SHP77 treated with DMSO at 0.1 percent for 48 hours (cell line): ENCODE results near the gene SOX8.
"Not testable (repeated sequence)": the region's sequence is repeated elsewhere in the genome, so short reads cannot be mapped to it uniquely, and the experiment has no call there.

Experiments
- DNase-seq: peaks from one replicate; lab custom pipeline; 2025; lab: John Stamatoyannopoulos, UW

SOX8 gene

GRCh38 chr16:981695-982144, at the start of gene SOX8:
SOX8 (plus strand) TSS chr16:981770; CDS start chr16:981923, 153 bp downstream.
- no peak for DNase-seq

DNA sequence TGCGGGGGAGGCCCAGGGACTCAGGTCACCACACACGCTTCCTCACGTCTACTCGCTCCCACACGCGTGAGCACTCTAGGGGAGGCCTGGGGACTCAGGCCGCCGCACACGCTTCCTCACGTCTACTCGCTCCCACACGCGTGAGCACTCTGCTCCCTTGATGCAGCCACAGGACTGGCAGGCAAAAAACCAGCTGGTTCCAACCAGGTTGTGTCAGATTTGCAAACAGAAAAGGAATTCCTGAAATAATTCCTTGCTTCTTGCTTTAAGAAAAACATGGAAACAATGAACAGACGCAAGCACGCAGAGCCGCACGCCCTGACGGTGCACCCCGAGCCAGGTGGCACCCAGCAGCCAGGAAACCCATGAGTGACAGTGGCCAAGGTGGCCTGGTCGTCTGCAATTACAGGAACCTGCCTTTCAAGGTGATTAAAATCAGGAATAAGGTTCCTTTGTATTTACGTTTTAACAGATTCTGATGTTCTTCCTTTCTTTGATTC, 48.7 kb upstream of the SOX8 start:
- no peak for DNase-seq

DNA sequence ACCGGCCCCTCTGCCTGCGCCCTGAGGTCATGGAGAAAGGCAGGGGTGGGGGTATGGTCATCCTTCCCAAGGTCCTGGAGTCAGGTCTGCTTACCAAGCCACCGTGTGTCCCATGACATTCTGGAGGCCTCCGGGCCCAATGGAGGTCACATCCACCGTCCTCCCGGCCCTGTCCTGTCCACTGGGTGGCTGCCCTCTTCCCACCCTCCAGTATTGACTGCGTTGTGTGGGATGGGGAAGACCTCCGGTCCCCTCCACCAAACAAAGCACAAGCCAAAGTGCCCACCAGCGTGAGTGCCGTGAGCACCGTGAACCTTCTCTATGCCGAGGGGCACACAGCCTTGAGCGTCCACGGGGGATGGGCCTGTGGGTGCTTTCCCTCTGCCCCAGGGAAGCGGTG, 48.0 kb upstream of the SOX8 start:
- no peak for DNase-seq

DNA sequence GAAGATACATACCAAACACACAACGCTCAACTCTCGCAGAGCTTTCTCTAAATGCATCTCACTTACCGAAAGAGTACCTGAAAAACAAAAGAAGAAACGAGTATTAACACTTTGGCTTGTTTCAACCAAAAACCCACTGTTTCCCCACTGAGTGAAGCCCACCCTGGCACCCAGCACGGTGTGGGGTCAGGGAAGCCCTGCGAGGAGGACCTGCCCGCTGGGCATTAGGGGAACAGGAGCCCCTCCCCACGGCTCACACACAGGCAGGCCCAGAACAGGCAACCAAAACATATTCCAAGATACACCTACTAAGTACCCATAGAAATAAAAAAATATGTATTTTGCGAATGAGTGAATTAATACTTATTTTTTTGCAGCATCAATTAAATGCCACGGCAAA, 47.4 kb upstream of the SOX8 start:
- no peak for DNase-seq

GRCh38 chr16:935684-936083, 45.9 kb upstream of the SOX8 start:
- no peak for DNase-seq

GRCh38 chr16:937311-937710, 44.3 kb upstream of the SOX8 start:
- no peak for DNase-seq

DNA sequence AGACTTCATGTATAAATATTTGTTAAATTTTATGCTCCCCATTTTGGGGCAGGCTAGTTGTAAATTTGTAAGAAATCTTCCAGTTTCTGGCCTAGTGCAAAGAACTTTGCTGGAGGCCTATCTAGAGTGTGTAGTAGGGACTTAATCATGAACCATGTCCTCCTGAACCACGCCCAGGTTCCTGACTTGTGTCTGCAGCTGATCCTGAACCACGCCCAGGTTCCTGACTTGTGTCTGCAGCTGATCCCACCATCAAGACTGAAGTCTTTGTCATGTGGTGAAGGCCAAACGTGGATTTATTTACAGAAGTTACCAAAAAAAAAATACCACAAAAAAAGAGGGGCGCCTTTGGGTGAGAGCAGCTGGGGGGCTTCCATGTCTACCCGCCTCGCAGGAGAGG, 43.8 kb upstream of the SOX8 start:
- no peak for DNase-seq

- DNase-seq, result no peak
These were observed 43.4 kb upstream of the SOX8 start for GRCh38 chr16:938136-938535.

GRCh38 chr16:938752-939151, 42.8 kb upstream of the SOX8 start:
- no peak for DNase-seq

- DNase-seq, result no peak
These were observed 42.3 kb upstream of the SOX8 start for GRCh38 chr16:939311-939710.

DNA sequence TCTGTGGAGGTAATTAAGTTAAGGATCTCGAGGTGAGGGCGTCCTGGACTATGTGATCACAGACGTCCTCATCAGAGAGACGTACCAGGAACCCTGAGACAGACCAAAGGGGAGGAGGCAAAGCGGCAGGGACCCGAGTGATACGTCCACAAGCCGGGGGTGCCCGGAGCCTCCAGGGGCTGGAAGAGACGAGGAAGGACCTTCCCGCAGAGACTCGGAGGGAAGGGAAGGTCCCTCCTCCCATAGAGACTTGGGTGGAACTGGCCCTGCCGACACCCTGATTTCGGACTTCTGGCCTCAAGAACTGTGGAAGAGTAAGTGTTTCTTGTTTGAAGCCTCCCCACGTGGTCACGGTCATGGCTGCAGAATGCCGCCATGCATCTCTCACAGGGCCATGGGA, 41.6 kb upstream of the SOX8 start:
- no peak for DNase-seq

GRCh38 chr16:942436-943060, 39.0 kb upstream of the SOX8 start:
- DNase-seq, result no peak

GRCh38 chr16:943971-944370, 37.6 kb upstream of the SOX8 start:
- no peak for DNase-seq

DNA sequence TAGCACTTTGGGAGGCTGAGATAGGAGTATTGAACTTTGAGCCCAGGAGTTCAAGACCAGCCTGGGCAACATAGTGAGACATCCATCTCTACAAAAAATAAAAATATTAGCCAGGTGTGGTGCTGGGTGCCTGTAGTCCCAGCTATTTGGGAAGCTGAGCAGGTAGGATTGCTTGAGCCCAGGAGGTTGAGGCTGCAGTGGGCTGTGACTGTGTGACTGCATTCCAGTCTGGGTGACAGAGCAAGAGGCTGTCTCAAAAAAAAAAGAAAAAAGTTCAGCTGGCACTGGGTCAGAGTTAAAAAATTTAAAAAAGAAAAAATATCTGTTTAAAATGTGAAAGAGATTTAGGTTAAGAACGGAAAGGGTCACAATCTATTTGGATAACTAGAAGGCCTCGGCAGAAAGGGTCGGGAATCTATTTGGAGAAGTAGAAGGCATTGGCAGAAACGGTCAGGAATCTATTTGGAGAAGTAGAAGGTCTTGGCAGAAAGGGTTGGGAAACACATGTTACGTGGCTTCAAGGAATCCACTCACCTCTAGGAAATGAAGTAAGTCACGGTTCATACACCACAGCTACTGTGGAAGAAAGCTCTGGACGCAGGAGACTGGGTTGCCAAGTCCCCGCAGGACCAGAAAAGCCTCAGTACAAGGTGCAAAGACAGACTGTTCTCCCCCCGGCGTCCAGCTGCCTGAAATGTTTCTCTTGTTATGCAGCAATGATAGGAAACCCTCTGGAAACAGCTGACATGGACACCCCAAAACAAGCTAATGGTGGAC, 36.1 kb upstream of the SOX8 start:
- no peak for DNase-seq

- no peak for DNase-seq
These were observed 35.5 kb upstream of the SOX8 start for GRCh38 chr16:946048-946395.

GRCh38 chr16:947255-947921, 34.2 kb upstream of the SOX8 start:
- DNase-seq, result no peak

DNA sequence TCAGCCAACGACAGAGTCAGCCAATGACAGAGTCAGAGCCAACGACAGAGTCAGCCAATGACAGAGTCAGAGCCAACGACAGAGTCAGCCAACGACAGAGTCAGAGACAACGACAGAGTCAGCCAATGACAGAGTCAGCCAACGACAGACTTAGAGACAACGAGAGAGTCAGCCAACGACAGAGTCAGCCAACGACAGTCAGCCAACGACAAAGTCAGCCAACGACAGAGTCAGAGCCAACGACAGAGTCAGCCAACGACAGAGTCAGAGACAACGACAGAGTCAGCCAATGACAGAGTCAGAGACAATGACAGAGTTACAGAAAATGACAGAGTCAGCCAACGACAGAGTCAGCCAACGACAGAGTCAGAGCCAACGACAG, 33.7 kb upstream of the SOX8 start:
- not testable (repeated sequence) for DNase-seq

DNA sequence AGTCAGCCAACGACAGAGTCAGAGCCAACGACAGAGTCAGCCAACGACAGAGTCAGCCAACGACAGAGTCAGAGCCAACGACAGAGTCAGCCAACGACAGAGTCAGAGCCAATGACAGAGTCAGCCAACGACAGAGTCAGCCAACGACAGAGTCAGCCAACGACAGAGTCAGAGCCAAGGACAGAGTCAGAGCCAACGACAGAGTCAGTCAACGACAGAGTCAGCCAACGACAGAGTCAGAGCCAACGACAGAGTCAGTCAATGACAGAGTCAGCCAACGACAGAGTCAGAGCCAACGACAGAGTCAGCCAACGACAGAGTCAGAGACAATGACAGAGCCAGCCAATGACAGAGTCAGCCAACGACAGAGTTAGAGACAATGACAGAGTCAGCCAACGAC, 32.8 kb upstream of the SOX8 start:
- not testable (repeated sequence) for DNase-seq

DNA sequence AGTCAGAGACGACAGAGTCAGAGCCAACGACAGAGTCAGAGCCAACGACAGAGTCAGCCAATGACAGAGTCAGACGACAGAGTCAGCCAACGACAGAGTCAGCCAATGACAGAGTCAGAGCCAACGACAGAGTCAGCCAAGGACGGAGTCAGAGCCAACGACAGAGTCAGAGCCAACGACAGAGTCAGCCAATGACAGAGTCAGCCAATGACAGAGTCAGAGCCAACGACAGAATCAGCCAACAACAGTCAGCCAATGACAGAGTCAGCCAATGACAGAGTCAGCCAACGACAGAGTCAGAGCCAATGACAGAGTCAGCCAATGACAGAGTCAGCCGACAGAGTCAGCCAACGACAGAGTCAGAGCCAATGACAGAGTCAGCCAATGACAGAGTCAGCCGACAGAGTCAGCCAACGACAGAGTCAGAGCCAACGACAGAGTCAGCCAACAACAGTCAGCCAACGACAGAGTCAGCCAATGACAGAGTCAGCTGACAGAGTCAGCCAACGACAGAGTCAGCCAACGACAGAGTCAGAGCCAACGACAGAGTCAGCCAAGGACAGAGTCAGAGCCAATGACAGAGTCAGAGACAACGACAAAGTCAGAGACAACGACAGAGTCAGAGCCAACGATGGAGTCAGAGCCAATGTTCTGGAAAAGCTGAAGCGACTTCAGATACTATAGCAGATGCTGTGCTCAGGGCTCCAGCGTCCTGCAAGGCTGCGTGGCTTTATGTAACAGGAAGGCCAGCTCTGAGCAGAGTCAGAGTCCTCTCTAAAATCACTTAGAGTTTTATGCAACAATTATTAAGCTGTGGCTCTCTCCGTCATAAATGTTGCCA, 30.6 kb upstream of the SOX8 start:
- not testable (repeated sequence) for DNase-seq

GRCh38 chr16:951660-952301, 29.8 kb upstream of the SOX8 start:
- DNase-seq, result no peak

GRCh38 chr16:952321-952720, 29.2 kb upstream of the SOX8 start:
- no peak for DNase-seq

DNA sequence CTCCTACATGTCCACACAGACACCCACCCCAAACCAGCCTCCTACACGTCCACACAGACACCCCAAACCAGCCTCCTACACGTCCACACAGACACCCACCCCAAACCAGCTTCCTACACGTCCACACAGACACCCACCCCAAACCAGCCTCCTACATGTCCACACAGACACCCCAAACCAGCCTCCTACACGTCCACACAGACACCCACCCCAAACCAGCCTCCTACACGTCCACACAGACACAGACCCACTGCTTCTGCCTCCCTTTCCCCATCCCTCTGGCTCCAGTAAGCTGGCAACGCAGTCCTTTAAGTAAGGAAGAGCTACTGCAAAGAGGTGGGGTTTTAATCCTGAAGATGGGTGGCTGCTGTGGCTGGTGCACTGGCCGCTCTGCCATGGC, 27.8 kb upstream of the SOX8 start:
- not testable (repeated sequence) for DNase-seq
